HEK293T (cell line): ENCODE data around the gene TUBA3E.
"Not testable (repeated sequence)": the region's sequence is repeated elsewhere in the genome, so short reads cannot be mapped to it uniquely, and the experiment has no call there.

Experiments
- CTBP1 ChIP-seq: fragments of 450-650 bp; IDR thresholded peaks from 2 replicates; pipeline ENCODE4 v1.6.1; 2016; ENCODE audit warnings: borderline replicate concordance
- ELF4 ChIP-seq: fragments of 450-650 bp; IDR thresholded peaks from 2 replicates; pipeline ENCODE4 v1.6.1; 2017; ENCODE audit warnings: antibody characterized with exemption
- FOXM1 ChIP-seq: fragments of 450-650 bp; IDR thresholded peaks from 2 replicates; pipeline ENCODE4 v1.6.1; 2017; ENCODE audit warnings: mild to moderate bottlenecking, borderline replicate concordance
- SP1 ChIP-seq: fragments of 450-650 bp; IDR thresholded peaks from 2 replicates; pipeline ENCODE4 v1.6.1; 2017

- not testable (repeated sequence) for TF ChIP-seq CTBP1, SP1, ELF4, FOXM1
These were observed 4.9 kb upstream of the TUBA3E start for GRCh38 chr2:130203150-130203549.
